ENCODE data around the gene STARD13.

STARD13 gene

DNA sequence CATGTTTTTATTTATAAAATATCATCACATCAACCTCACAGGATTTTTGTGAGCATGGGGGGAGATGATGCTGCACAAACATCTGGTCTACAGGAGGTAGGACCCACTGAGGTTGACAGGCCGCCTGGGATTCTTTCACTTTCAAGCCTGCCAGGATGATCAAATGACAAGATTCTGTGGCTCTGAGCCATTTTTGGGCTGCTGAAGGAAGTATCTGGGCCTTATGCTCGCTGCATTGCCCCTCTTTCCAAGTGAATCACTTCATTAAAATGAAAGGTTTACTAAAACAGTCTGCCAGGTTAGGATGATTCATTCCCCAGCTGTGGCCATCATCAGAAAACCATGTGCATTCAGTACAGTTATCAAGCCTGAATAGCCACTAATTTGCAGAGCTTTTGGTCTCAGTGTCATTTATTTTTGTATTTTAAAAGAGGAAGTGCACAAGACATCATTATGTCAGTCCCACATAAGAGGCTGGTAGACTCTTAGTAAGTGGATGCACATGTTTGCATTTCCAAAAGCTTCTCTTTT lies 34.4 kb downstream of the STARD13 start:
- peak overlapping the region; percentile 37; the same call in 1 of the 2 replicates for H3K4me2 ChIP-seq (ENCODE audit: low read depth, low read length)
- no peaks in the 10 kb centered on the region for H3K27me3 ChIP-seq (replicated peaks; ENCODE audit: insufficient read depth, low read length)
- no peak overlapping the region for H3K4me3 ChIP-seq (ENCODE audit: low read length)
- TF ChIP-seq EZH2 (optimal IDR thresholded peaks at IDR 0.05; ENCODE audit: low read depth, low read length) = no peak
- TF ChIP-seq, protein P1, sequence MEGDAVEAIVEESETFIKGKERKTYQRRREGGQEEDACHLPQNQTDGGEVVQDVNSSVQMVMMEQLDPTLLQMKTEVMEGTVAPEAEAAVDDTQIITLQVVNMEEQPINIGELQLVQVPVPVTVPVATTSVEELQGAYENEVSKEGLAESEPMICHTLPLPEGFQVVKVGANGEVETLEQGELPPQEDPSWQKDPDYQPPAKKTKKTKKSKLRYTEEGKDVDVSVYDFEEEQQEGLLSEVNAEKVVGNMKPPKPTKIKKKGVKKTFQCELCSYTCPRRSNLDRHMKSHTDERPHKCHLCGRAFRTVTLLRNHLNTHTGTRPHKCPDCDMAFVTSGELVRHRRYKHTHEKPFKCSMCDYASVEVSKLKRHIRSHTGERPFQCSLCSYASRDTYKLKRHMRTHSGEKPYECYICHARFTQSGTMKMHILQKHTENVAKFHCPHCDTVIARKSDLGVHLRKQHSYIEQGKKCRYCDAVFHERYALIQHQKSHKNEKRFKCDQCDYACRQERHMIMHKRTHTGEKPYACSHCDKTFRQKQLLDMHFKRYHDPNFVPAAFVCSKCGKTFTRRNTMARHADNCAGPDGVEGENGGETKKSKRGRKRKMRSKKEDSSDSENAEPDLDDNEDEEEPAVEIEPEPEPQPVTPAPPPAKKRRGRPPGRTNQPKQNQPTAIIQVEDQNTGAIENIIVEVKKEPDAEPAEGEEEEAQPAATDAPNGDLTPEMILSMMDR (IDR thresholded peaks at IDR 0.05; ENCODE audit: low read length) = no peak
- TF ChIP-seq EZH2phosphoT487 (IDR thresholded peaks at IDR 0.05; ENCODE audit: low read length) = no peak
- no peak overlapping the region for H3K9ac ChIP-seq (ENCODE audit: low read length)
- H3K9me2 ChIP-seq (replicated peaks; ENCODE audit: insufficient read depth, low read length) = no peaks in the 10 kb centered on the region
- peaks cover 4% of the 10 kb centered on the region; the same call in 1 of the 2 replicates for H3K4me1 ChIP-seq (ENCODE audit: low read length)
- no peaks in the 10 kb centered on the region for H3K79me2 ChIP-seq (ENCODE audit: low read length)
- no peaks in the 10 kb centered on the region for H3K9me3 ChIP-seq (replicated peaks; ENCODE audit: insufficient read depth, low read length)
- H3K36me3 ChIP-seq (replicated peaks; ENCODE audit: insufficient read depth, low read length) = no peaks in the 10 kb centered on the region
- peaks cover 3% of the 10 kb centered on the region; the same call in 1 of the 2 replicates for H3F3A ChIP-seq (ENCODE audit: insufficient read depth, low read length)
- H4K20me1 ChIP-seq (ENCODE audit: insufficient read depth, low read length) = no peaks in the 10 kb centered on the region
- peak; percentile 15 for DNase-seq
- peak overlapping the region; percentile 35; the same call in 1 of the 2 replicates for H2AFZ ChIP-seq (ENCODE audit: low read length)
- peak overlapping the region; percentile 42; the same call in 1 of the 2 replicates for H3K27ac ChIP-seq (ENCODE audit: low read length)

DNA sequence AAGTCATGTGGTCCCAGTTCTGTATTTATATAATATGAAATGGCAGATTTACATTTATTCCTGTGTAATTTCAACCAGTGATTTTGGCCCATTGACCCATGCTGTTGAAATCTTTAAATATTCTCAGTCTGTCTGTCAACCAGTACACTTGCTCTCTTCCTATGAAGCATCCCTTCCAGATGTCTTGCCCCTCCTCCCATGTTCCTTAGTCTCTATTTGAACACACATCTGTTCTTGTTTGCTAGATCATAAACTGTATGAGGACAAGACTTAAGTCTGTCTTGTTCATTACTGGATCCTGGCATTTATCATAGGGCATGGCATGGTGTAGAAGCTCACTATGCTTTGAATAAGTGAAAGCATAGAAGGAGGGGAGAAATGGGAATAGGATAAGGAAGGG lies 34.9 kb downstream of the STARD13 start:
- H3K9ac ChIP-seq (ENCODE audit: low read length) = no peak overlapping the region
- DNase-seq = no peak
- H3K4me2 ChIP-seq (ENCODE audit: low read depth, low read length) = peak overlapping the region; percentile 37; the same call in 1 of the 2 replicates
- H2AFZ ChIP-seq (ENCODE audit: low read length) = 0 out of 2 replicates have a peak overlapping the region, but pooled peaks have one; percentile 35
- TF ChIP-seq, protein P1 (IDR thresholded peaks at IDR 0.05; ENCODE audit: low read length) = no peak
- TF ChIP-seq EZH2 (optimal IDR thresholded peaks at IDR 0.05; ENCODE audit: low read depth, low read length) = no peak
- no peak for TF ChIP-seq EZH2phosphoT487 (IDR thresholded peaks at IDR 0.05; ENCODE audit: low read length)
- peaks cover 4% of the 10 kb centered on the region; the same call in 1 of the 2 replicates for H3K4me1 ChIP-seq (ENCODE audit: low read length)
- H3F3A ChIP-seq (ENCODE audit: insufficient read depth, low read length) = peaks cover 3% of the 10 kb centered on the region; the same call in 1 of the 2 replicates
- no peaks in the 10 kb centered on the region for H3K9me3 ChIP-seq (replicated peaks; ENCODE audit: insufficient read depth, low read length)
- no peaks in the 10 kb centered on the region for H3K9me2 ChIP-seq (replicated peaks; ENCODE audit: insufficient read depth, low read length)
- no peaks in the 10 kb centered on the region for H3K27me3 ChIP-seq (replicated peaks; ENCODE audit: insufficient read depth, low read length)
- peak overlapping the region; percentile 42; the same call in 1 of the 2 replicates for H3K27ac ChIP-seq (ENCODE audit: low read length)
- no peak overlapping the region for H3K4me3 ChIP-seq (ENCODE audit: low read length)
- no peaks in the 10 kb centered on the region for H3K79me2 ChIP-seq (ENCODE audit: low read length)
- no peaks in the 10 kb centered on the region for H3K36me3 ChIP-seq (replicated peaks; ENCODE audit: insufficient read depth, low read length)
- H4K20me1 ChIP-seq (ENCODE audit: insufficient read depth, low read length) = no peaks in the 10 kb centered on the region

DNA sequence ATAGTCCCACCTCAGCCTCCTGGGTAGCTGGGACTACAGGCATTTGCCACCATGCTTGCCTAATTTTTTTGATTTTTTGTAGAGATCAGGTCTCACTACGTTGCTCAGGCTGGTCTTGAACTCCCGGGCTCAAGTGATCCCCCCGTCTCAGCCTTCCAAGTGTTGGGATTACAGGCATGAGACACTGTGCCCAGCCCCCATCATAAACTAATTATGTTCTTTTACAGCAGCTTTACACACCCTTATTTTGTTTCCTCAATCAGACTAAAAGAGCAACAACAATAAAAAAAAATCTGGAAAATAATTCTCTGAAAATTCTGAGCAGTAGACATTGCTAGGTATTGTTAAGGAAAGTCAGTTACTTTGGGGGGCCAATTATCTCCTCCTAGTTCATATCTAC lies 35.7 kb downstream of the STARD13 start:
- Histone ChIP-seq H3K27ac (ENCODE audit: low read length) (no peak overlapping the region), H3K9me2 (replicated peaks; ENCODE audit: insufficient read depth, low read length) (no peaks in the 10 kb centered on the region), H3K9ac (ENCODE audit: low read length) (no peak overlapping the region), H3K4me3 (ENCODE audit: low read length) (no peak overlapping the region), H2AFZ (ENCODE audit: low read length) (no peak overlapping the region), H3K4me2 (ENCODE audit: low read depth, low read length) (no peak overlapping the region), H3F3A (ENCODE audit: insufficient read depth, low read length) (peaks cover 3% of the 10 kb centered on the region; the same call in 1 of the 2 replicates), H3K79me2 (ENCODE audit: low read length) (no peaks in the 10 kb centered on the region), H4K20me1 (ENCODE audit: insufficient read depth, low read length) (no peaks in the 10 kb centered on the region), H3K36me3 (replicated peaks; ENCODE audit: insufficient read depth, low read length) (no peaks in the 10 kb centered on the region), H3K9me3 (replicated peaks; ENCODE audit: insufficient read depth, low read length) (no peaks in the 10 kb centered on the region), H3K27me3 (replicated peaks; ENCODE audit: insufficient read depth, low read length) (no peaks in the 10 kb centered on the region), H3K4me1 (ENCODE audit: low read length) (peaks cover 4% of the 10 kb centered on the region; the same call in 1 of the 2 replicates)
- TF ChIP-seq, protein P1 (IDR thresholded peaks at IDR 0.05; ENCODE audit: low read length) = no peak
- TF ChIP-seq EZH2phosphoT487 (IDR thresholded peaks at IDR 0.05; ENCODE audit: low read length) = no peak
- no peak for TF ChIP-seq EZH2 (optimal IDR thresholded peaks at IDR 0.05; ENCODE audit: low read depth, low read length)
- no peak for DNase-seq

All from MM.1S (cell line).